Neuronal stem cell (in vitro differentiated cells): Measurements from ENCODE around the gene SPIN1.
"Not testable (repeated sequence)": the region's sequence is repeated elsewhere in the genome, so short reads cannot be mapped to it uniquely, and the experiment has no call there.

Experiments used
- DNase-seq: peaks from one replicate; pipeline ENCODE4 v3.0.0-alpha.2; 2013; ENCODE audit warnings: low spot score
- H2AFZ ChIP-seq: one replicate; pipeline ENCODE4 v1.6.1; 2013; ENCODE audit warnings: mild to moderate bottlenecking, low read length, inconsistent platforms
- H2AK5ac ChIP-seq: 2 replicates; pipeline ENCODE4 v1.6.1; 2013; ENCODE audit warnings: low read depth, mild to moderate bottlenecking, inconsistent platforms, low read length, moderate library complexity, mixed read lengths
- H2BK120ac ChIP-seq: 2 replicates; pipeline ENCODE4 v1.6.1; 2013; ENCODE audit warnings: low read depth, mild to moderate bottlenecking, inconsistent platforms, low read length, moderate library complexity, mixed read lengths
- H2BK12ac ChIP-seq: one replicate; pipeline ENCODE4 v1.6.1; 2013; ENCODE audit warnings: low read length, inconsistent platforms
- H2BK15ac ChIP-seq: 2 replicates; pipeline ENCODE4 v1.6.1; 2013; ENCODE audit warnings: mild to moderate bottlenecking, low read length, inconsistent platforms, mixed read lengths
- H2BK5ac ChIP-seq: one replicate; pipeline ENCODE4 v1.6.1; 2013; ENCODE audit warnings: inconsistent platforms, mild to moderate bottlenecking, low read length, moderate library complexity
- H3K14ac ChIP-seq: one replicate; pipeline ENCODE4 v1.6.1; 2013; ENCODE audit warnings: low read length, inconsistent platforms
- H3K18ac ChIP-seq: 2 replicates; pipeline ENCODE4 v1.6.1; 2013; ENCODE audit warnings: low read length, inconsistent platforms
- H3K23ac ChIP-seq: 2 replicates; pipeline ENCODE4 v1.6.1; 2013; ENCODE audit warnings: low read depth, mild to moderate bottlenecking, mixed read lengths, low read length, inconsistent platforms; ENCODE audit not compliant: poor library complexity
- H3K27ac ChIP-seq: replicated peaks from 3 replicates; pipeline ENCODE4 v1.5.1; 2013; ENCODE audit warnings: low read length, inconsistent platforms
- H3K27me3 ChIP-seq, 3 experiments: 2 replicates each; pipeline ENCODE4 v1.6.1; 2013; ENCODE audit warnings: low read length in 3 of 3, mild to moderate bottlenecking in 2 of 3, inconsistent platforms in 1 of 3, low read depth in 1 of 3, mixed read lengths in 1 of 3, moderate library complexity in 1 of 3; ENCODE audit not compliant: control insufficient read depth in 3 of 3, insufficient read depth in 3 of 3
- H3K36me3 ChIP-seq, 2 donors: replicated peaks in 1 of 2; 2 replicates each; pipeline ENCODE4 v1.6.1; 2013; ENCODE audit warnings: low read length in 2 of 2; ENCODE audit not compliant: control insufficient read depth in 2 of 2, insufficient read depth in 2 of 2
- H3K4ac ChIP-seq: 2 replicates; pipeline ENCODE4 v1.6.1; 2013; ENCODE audit warnings: inconsistent platforms, mild to moderate bottlenecking, low read length, moderate library complexity
- H3K4me1 ChIP-seq, 2 donors: 1 replicate in 1 of 2; 2 replicates in 1 of 2; pipeline ENCODE4 v1.6.1; 2013; ENCODE audit warnings: low read length in 2 of 2, low read depth in 1 of 2; ENCODE audit not compliant: control insufficient read depth in 2 of 2, insufficient read depth in 1 of 2
- H3K4me2 ChIP-seq: one replicate; pipeline ENCODE4 v1.6.1; 2013; ENCODE audit warnings: mild to moderate bottlenecking, low read length, inconsistent platforms; ENCODE audit not compliant: insufficient read depth, poor library complexity, severe bottlenecking
- H3K4me3 ChIP-seq, 2 donors: 2 replicates each; pipeline ENCODE4 v1.5.1; 2013; ENCODE audit warnings: low read length in 2 of 2, mild to moderate bottlenecking in 2 of 2, inconsistent platforms in 1 of 2, moderate library complexity in 1 of 2
- H3K79me1 ChIP-seq: one replicate; pipeline ENCODE4 v1.6.1; 2013; ENCODE audit warnings: low read depth, mild to moderate bottlenecking, inconsistent platforms, low read length, moderate library complexity
- H3K9ac ChIP-seq: one replicate; pipeline ENCODE4 v1.6.1; 2013; ENCODE audit warnings: mild to moderate bottlenecking, low read depth, low read length, inconsistent platforms; ENCODE audit not compliant: poor library complexity
- H3K9me3 ChIP-seq, 2 donors: replicated peaks in 1 of 2; 2 replicates each; pipeline versions ENCODE3 to v1.6.1; 2013; ENCODE audit warnings: low read length in 2 of 2, mild to moderate bottlenecking in 2 of 2, inconsistent platforms in 1 of 2, low read depth in 1 of 2, mixed read lengths in 1 of 2, moderate library complexity in 1 of 2; ENCODE audit not compliant: control insufficient read depth in 2 of 2, insufficient read depth in 1 of 2
- H4K8ac ChIP-seq: one replicate; pipeline ENCODE4 v1.6.1; 2013; ENCODE audit warnings: low read depth, mild to moderate bottlenecking, inconsistent platforms, low read length, moderate library complexity
- H4K91ac ChIP-seq: one replicate; pipeline ENCODE4 v1.6.1; 2013; ENCODE audit warnings: low read length, low read depth, mild to moderate bottlenecking, inconsistent platforms; ENCODE audit not compliant: poor library complexity
- WGBS, 2 donors: extraction: QIAGEN DNeasy Blood & Tissue Kit; methylation state at CpG; one replicate each; pipeline ENCODE4 v1.1.7; 2013; ENCODE audit warnings: missing lambda C conversion rate in 2 of 2, mixed read lengths in 1 of 2; ENCODE audit not compliant: insufficient read length in 2 of 2, insufficient replicate concordance in 1 of 2; ENCODE audit errors: extremely low coverage in 2 of 2; 5-methylcytosine and 5-hydroxymethylcytosine counted together

SPIN1 gene

DNA sequence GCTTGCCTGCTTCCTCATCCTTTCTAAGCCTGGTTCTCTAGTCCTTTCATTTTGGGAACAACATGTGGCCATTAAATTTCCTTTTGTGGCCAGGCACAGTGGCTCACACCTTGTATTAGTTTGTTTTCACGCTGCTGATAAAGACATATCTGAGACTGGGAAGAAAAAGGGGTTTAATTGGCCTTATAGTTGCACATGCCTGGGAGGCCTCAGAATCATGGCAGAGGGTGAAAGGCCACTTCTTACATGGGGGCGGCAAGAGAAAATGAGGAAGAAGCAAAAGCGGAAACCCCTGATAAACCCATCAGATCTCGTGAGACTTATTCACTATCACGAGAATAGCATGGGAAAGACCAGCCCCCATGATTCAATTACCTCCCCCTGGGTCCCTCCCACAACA lies 37.9 kb upstream of the SPIN1 start:
- not testable (repeated sequence) for H2BK120ac ChIP-seq, H3K4me2 ChIP-seq, H4K8ac ChIP-seq, H3K27ac ChIP-seq, H3K4me1 ChIP-seq, H2BK15ac ChIP-seq, H2AK5ac ChIP-seq, H3K36me3 ChIP-seq, H3K79me1 ChIP-seq, H2BK5ac ChIP-seq, H3K9ac ChIP-seq, H3K27me3 ChIP-seq, H4K91ac ChIP-seq, H2BK12ac ChIP-seq, DNase-seq, H3K4ac ChIP-seq, H3K14ac ChIP-seq, H3K18ac ChIP-seq, H3K23ac ChIP-seq, H3K4me3 ChIP-seq, H2AFZ ChIP-seq, H3K9me3 ChIP-seq
- WGBS, 2 donors: no CpG with 5 or more reads among the region's 5 CpGs

DNA sequence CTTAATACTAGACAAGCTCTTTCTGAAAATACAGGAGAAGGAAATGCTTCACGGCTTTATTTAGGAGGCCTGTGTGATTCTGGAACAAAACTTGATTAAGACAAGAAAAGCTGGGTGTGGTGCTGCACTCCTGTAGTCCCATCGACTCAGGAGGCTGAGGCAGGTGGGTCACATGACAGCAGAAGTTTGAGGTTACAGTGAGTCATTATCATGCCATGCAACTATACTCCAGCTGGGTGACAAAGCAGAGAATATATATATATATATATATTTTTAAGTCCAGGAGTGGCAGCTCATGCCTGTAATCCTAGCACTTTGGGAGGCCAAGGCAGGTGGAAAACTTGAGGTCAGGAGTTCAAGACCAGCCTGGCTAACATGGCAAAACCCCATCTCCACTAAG lies 33.1 kb upstream of the SPIN1 start:
- Histone ChIP-seq H2AFZ (no peak overlapping the region), H2BK15ac (no peak overlapping the region), H3K14ac (no peak overlapping the region), H3K27me3 (no peaks in the 10 kb centered on the region), H2BK5ac (no peak overlapping the region), H3K4me3 (no peak overlapping the region), H3K4me1 (no peaks in the 10 kb centered on the region), H3K4ac (no peak overlapping the region), H3K4me2 (no peak overlapping the region), H3K27ac (no peak overlapping the region), H3K79me1 (no peaks in the 10 kb centered on the region), H3K36me3 (no peaks in the 10 kb centered on the region), H2AK5ac (no peak overlapping the region), H4K8ac (no peak overlapping the region), H3K23ac (no peak overlapping the region), H3K9ac (no peak overlapping the region), H3K9me3 (no peaks in the 10 kb centered on the region), H2BK120ac (no peak overlapping the region), H4K91ac (no peak overlapping the region), H3K18ac (no peak overlapping the region), H2BK12ac (no peak overlapping the region)
- DNase-seq: no peak
- WGBS, 2 donors: no CpG with 5 or more reads among the region's 2 CpGs

DNA sequence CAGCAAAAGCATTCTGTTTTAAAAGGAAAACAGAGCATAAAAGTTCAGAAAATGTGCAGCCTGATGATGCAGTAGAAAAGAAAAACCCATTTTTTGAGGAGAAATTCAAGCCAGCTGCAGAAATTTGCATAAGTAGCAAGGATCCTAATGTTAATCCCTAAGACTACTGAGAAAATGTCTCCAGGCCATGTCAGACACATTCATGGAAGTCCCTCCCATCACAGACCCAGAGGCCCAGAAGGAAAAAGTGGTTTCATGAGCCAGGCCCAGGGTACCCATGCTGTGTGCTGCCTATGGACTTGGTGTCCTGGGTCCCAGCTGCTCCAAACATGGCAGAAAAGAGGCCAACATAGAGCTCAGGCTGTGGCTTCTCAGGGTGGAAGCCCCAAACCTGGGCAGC lies 31.0 kb upstream of the SPIN1 start:
- H2AK5ac ChIP-seq, H4K8ac ChIP-seq, H3K4me1 ChIP-seq, H3K27ac ChIP-seq, H3K4ac ChIP-seq, H2AFZ ChIP-seq, H3K36me3 ChIP-seq, H3K14ac ChIP-seq, H2BK5ac ChIP-seq, DNase-seq, H3K23ac ChIP-seq, H3K4me3 ChIP-seq, H3K4me2 ChIP-seq, H3K27me3 ChIP-seq, H3K9me3 ChIP-seq, H2BK12ac ChIP-seq, H3K9ac ChIP-seq, H4K91ac ChIP-seq, H3K79me1 ChIP-seq, H2BK15ac ChIP-seq, H3K18ac ChIP-seq, H2BK120ac ChIP-seq: not testable (repeated sequence)

- H3K9ac ChIP-seq: no peak overlapping the region
- no peak overlapping the region for H3K4me3 ChIP-seq
- H2BK5ac ChIP-seq: no peak overlapping the region
- H4K91ac ChIP-seq: no peak overlapping the region
- no peak overlapping the region for H3K4ac ChIP-seq
- no peak overlapping the region for H2BK120ac ChIP-seq
- no peaks in the 10 kb centered on the region for H3K27me3 ChIP-seq
- no peaks in the 10 kb centered on the region for H3K9me3 ChIP-seq
- H3K14ac ChIP-seq: no peak overlapping the region
- no CpG with 5 or more reads among the region's 4 CpGs for WGBS, 2 donors
- H4K8ac ChIP-seq: no peak overlapping the region
- H2BK15ac ChIP-seq: no peak overlapping the region
- H3K4me1 ChIP-seq: no peaks in the 10 kb centered on the region
- no peaks in the 10 kb centered on the region for H3K79me1 ChIP-seq
- no peak overlapping the region for H2BK12ac ChIP-seq
- no peak for DNase-seq
- no peak overlapping the region for H3K4me2 ChIP-seq
- H3K27ac ChIP-seq: no peak overlapping the region
- H3K36me3 ChIP-seq: no peaks in the 10 kb centered on the region
- no peak overlapping the region for H3K23ac ChIP-seq
- H2AK5ac ChIP-seq: no peak overlapping the region
- H2AFZ ChIP-seq: no peak overlapping the region
- H3K18ac ChIP-seq: no peak overlapping the region
These were observed 29.5 kb upstream of the SPIN1 start for GRCh38 chr9:88358723-88359122.
